GM19468 (cell line): Measurements from ENCODE around the gene SLC40A1.
"Not testable (repeated sequence)": the region's sequence is repeated elsewhere in the genome, so short reads cannot be mapped to it uniquely, and the experiment has no call there.

Experiments used
- ATAC-seq: cut with Tn5 transposase; IDR thresholded peaks from one replicate; pipeline ENCODE4 v1.9.1; 2021; ENCODE audit warnings: mild to moderate bottlenecking, moderate library complexity, moderate number of reproducible peaks; ENCODE audit not compliant: unreplicated experiment; ENCODE audit errors: extremely low read depth

Gene SLC40A1

DNA sequence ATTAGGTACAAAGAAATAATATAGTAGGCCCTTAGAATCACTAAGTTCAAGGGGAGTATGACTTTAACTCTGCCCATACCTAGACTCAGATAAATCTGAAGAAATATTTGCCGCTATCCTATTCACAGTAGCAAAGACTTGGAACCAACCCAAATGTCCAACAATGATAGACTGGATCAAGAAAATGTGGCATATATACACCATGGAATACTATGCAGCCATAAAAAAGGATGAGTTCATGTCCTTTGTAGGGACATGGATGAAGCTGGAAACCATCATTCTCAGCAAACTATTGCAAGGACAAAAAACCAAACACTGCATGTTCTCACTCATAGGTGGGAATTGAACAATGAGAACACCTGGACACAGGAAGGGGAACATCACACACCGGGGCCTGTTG lies 21.1 kb upstream of the SLC40A1 start:
- not testable (repeated sequence) for ATAC-seq

DNA sequence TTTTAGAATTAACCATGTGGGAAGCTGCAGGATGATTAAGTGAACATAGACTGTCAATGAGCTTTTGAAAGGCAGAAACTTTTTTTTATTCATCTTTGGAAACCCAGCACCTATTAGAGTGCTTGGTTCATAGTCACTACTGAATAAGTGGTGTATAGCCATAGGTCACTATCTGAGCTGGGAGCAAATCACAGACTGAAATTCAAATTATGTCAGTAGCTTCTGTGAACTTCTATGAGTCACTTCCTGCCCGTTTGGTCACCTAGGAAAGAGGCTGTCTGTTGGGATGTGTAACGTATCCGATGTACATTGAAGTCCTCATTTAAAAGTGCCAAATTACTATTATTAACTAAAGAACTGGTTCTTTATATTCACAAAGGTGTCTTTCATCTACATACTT lies 20.5 kb upstream of the SLC40A1 start:
- no peak for ATAC-seq

DNA sequence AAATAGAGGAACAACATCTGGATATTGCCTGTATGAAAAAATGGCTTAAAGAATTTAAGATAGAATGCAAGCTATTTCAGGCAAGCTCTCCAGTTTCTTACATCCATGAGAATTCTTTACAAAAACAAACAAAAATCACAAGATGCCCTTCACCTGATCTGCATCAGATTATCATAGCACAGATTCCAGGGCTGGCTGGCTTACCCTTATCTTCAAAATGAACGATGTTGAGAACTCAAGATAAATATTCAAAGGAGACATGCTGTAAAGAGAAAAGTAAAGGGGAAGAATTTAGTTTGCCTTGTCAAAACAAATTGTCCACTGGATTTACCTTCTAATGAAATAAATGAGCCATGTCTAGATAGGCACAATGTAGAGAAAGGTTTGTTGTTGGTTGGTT lies 18.7 kb upstream of the SLC40A1 start:
- no peak for ATAC-seq

DNA sequence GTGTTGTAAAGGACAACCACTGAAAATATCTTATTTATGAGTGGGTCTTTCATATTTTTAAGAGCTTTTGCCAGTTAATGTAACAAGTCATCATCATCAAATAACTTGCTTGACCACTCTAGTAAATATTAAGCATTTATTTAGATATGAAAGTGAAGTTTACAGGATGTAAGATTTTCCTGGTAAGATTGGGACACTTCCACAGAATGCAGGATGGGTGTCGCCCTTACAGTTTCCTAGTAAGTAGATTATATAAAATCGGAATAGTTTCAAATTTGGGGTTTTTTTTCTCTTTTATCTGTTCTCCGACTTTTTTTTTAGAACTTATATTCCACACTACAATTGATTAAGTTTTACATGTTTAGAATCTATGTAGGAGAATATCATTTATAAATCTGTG lies 14.8 kb upstream of the SLC40A1 start:
- ATAC-seq = no peak

DNA sequence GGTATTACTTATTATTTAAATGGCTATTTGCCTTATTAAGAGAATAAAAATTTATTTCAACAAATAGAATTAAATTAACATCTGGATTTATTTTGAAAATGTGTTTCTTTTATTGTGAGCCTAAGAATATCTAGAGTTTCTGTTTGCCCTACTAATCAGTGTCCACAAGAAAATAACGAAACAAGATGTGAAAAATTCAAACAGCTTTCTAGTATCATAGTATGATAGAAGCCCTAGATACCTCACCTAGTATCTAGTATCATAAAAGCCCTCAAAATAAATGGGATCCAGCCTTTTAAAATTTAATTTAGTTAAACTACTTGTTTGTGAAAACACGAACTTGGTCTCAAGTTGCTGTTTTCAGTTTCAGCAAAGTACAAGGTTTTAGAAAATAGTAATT lies 13.7 kb upstream of the SLC40A1 start:
- no peak for ATAC-seq

DNA sequence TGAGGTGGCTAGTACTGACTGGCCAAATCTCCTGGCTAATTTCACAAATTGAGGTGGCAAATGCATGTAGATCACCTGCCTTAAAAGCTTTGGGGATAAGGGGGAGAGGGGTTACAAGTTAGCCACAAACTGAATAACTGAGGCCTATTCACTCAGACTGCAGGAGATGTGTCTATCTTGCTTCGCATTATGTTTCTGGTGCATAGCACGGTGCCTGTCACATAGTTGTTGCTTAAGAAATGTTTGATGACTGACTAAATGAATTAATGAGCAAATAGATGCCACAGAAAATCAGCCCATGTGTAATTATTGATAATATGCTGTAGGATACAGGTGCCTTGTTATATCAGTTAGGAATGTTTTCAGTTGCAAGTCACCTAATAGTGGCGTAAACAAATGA lies 12.5 kb upstream of the SLC40A1 start:
- no peak for ATAC-seq

DNA sequence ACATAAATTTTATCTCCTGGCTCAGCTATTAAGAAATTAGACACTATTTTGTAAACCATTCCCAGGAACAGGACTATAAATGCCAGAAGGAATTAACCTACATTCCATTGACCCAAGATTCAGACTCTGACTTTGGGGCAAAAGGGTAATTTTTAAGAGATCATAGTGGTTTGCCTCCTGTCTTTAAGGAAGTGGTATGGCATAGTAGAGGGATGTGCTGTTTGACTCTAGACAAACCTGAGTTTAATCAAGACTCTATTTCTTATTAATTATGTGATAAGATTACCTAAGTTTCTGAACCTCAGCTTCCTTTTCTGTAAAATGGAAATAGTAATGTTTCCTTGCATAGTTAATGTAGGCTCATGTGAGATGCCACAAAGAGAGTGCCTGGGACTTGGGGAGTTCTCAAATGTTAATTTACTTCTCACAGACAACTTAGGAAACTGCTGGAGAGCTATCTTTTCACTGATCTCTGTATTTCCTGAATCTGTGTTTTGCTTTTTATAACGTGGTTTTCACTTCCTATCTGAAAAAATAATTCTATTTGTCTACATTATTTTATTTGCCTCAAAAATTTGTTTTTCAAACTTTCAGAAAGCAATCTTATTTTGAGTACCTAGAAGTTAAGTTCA lies 11.9 kb upstream of the SLC40A1 start:
- no peak for ATAC-seq

DNA sequence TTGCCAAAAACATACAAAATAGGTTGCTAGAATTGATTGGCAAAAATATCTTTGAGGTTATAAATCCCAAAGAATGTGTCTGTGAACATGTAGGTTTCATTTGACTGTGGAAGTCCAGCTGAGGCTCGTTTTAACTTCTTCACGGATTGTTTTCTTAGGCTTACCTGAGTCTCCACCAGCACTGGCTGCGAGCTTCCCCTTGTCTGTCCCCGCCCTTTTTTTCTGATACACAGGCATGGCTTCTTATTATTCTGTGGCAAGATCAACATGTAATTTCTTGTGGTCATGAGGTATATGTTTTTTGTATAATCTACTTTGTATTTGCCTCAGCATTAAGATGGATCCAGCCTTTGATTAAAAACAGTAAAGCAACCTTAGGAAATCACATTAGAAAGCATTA lies 7.2 kb upstream of the SLC40A1 start:
- ATAC-seq = no peak

DNA sequence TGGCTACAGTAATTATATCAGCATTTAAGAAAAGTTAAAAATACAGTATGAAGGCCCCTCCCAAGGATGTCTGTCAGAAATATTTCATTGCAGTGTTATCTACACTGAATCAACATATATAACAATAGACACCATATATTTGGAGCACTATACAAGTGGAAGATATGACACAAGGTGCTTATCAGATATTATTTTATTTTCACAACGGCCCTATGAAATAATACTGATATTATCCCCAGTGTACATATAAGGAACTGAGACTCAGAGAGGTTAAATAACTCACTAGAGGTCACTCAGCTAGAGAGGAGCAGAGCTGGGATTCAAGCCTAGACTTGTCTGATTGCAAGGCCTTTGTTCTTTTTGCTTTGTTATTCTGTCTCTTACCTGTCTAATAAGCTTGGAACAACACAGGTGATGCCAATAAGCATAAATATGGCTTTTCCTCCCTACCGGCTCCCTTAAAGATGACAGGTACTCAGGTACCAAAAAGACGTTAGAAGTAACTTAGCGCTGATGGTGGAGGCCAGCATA lies 4.7 kb upstream of the SLC40A1 start:
- ATAC-seq = no peak

DNA sequence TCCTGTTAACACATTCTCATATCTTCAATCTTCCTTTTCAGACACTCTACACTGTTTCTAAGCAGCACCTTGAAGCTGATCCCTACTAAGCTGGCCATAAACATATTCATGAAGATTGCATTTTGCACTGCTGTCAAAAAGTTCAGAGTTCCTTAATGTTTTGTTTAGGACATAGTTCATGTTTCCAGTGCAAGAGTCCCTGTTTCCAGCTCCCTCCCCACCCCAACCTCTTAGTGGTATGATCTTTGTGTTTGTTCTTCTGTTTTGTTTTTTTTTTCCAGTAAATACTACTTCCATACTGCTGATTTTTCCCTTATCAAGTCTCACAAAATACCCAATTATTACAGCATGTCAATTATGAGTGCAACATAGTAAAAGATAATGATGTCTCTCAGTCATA lies 4.1 kb upstream of the SLC40A1 start:
- ATAC-seq = no peak

DNA sequence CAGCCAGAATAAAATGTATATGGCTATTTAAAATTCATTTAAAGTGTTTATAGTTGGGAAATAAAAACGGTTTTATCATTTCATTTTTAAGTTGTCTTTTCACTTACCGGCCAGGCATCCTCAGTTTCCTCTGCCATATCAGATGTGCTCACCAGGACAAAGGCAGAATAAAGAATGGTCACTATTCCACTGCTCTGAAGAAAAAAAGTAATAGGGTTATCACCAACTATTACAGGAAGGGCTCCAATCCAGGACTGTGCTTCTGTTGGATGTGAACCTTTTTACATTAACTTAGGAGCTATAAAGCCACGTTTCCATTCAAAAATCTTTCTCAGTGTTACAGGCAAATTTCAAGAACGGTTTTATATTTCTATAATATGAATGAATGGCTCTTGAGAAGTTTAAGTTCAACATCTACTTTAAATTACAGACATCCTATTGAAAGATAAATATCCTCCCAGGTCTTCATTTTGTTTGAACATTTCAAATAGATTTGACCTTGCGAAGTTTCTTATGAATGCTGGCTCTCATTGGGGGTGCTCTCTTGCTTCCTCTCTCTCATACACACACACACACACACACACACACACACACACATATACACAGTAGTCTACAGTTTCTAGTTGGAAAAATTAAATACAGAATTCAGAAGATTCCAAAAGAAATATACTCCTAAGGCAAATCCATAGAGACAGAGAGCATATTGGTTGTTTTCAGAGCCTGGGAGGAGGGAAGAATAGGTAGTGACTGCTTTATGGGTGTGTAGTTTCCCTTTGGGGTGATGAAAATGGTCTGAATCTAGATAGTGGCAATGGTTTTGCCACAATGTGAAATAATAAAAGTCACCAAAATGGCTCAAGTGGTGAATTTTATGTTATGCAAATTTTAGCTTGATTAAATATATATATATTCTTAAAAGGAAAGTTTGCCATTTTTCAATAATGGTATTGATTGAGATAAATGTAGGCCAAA lies 2.9 kb upstream of the SLC40A1 start:
- ATAC-seq = no peak

DNA sequence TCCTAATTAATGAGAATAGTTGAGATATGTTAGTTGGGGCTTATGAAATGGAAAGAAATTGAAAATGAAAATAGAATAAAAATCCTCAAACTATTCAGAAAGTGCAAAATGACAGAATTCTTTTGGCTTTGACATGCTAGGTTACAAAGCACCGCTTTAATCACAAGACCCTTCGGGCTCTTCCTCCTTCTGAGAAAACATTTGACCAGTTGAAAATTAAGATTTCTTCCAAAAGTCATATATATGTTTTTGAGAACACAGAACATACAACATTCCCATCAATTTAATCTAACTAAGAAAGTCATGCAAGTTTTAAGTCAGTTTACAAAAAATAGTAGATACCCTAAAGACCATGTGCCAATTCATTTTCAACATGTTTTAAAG lies 2.2 kb upstream of the SLC40A1 start:
- ATAC-seq = no peak

DNA sequence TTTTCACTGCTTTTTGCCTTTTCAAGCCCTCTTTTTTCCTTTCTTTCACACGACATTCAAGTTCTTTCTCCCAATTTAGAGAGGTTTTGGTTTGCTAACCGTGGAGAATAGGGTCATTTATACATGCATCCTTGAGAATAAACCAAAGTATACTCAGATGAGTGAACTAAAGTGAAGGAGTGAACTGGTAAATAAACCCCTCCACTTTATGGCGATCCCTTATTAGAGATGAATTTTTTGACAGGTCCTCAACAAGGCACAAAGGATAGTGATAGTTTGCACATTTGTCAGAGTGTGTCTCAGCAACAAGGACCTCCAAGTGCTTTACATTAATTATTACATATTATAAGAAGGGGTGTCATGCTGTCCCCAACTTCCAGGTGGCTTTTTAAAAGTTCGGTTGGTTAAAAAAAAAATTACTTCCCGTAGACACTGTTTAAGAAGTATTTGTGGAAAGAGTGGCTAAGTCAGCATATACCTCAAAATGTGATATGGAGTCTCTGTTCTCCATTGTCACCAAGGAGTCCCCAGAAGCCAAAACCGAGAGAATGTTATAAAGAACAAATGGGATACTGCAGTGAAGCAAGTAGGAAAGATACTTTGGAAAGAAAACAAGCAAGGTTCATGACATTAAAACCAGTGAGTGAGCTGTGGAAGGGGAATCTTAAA lies 1.7 kb upstream of the SLC40A1 start:
- ATAC-seq = no peak

DNA sequence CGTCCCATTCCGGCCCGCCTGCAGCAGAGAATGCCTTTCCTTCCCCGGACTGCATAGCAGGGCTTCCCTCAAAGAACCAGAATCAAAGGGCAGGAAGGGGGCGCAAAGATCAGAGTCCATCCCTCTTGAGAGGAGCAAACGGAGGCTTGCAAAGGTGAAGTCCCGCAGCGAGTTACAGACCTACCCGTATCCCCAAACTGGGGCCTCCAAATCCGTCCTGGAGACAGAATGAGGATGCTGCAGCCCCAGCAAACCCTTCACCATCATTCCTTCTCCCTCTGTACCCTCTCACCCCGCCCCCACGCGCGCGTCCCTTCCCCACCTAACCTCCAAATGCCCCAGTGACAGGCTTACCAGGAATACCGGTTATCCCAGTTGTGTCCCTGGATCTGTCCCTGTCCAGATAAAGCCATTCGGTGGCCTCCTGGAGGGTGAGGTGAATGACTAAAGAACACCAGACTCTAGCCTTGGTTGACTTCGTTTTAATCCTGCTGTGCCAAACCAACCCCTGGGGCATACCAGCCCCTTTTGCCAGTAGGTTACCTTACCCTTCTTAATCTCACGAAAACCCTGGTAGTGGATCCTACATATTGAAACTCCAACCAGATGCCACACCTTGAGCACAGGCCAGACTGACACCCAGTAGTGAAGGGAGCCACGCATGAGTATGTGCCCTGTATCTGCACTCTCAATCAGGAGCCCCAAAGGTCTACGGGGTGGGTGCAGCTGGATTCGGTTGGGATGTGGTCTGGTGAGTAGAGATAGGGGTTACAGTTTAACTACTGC lies 961 bp upstream of the SLC40A1 start:
- no peak for ATAC-seq

DNA sequence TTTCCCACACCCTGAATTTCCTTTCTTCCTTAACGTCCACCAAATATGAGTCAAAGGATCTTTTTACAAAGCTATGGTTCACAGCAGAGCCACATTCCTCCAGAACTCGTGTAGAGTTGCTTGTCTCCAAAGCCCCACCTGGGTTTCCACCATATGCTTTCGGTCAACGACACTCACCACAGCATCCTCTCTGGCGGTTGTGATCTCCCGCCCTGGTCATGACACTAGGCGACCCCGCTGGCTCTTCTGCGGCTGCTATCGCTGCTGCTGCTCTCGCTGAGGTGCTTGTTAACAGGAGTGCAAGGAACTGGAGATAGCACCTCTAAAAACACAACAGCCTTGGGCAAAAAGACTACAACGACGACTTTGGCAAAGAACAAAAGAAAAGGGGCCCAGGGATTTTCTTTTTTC lies 340 bp downstream of the SLC40A1 start:
- no peak for ATAC-seq

DNA sequence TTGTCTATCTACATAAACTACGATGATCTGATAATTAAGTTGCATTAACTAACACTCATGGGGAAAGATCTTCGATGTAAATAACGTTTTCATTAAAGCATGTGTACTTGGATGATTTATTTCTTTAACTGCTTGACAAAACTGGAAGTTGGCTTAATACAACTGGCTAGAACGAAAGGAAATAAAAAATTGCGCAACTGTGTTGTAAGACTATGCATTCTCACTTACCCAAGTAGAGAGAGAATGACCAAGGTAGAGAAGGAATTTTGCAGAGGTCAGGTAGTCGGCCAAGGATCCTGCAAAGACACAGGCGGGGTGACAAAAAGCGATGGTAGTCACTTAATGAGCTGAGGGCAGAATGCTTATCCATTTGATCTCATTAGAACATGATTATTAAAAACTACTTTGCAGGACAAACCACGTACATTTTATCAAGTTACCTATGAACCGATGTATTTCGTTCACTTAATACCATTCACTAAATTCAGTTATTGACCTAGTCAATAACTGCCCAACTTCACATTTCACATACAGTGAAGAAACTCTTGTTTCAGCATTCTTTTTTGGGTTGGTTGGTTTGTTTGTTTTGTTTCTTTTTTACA lies 900 bp downstream of the SLC40A1 start:
- ATAC-seq = no peak

DNA sequence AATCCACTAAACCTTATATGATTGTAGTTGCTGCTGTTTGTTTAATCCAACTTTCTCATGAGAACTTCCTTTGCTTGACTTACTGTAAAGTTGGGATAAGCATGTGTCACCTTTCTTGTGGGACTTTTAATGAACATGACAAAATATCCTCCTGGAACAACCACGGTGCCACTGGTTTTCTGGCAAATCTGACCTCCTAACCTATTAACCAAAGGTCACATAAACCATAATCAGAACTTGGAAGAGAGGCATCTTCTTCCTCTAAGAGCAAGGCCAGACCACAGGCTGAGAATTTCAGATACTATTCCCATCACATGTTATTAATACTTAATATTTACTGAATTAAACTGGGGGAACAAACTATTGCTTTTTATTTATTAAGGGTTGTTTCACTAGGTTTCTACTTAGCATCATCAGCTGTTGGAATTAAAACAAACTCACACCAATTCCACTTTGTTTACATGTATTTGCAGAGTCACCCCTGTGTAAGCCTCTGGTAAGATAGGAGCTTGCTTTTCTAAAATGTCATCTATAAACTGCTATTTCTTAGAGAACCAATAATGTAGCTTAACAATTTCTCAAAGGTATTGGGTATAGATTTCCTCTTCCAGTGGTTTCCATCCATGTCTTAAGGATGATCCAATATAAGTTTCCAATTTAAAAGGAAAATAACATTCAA lies 2.2 kb downstream of the SLC40A1 start:
- ATAC-seq = no peak

DNA sequence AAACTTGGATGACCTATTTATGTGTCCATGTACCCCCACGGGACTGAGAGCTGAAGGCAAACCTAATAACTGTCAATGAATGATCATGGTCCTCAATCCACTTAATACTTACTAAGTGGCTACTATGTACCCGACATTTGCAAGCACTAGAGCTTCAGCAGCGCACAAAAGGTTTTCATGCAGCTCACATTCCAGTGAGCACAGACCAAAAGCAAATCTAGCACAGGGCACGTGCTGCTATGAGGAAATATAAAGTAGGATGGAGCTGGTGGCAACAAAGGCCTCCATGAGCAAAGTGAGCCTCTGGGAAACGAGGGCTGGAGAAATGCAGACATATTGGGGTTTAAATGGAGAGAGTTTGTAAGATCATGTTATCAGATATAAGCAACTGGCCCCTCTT lies 3.5 kb downstream of the SLC40A1 start:
- ATAC-seq = no peak

DNA sequence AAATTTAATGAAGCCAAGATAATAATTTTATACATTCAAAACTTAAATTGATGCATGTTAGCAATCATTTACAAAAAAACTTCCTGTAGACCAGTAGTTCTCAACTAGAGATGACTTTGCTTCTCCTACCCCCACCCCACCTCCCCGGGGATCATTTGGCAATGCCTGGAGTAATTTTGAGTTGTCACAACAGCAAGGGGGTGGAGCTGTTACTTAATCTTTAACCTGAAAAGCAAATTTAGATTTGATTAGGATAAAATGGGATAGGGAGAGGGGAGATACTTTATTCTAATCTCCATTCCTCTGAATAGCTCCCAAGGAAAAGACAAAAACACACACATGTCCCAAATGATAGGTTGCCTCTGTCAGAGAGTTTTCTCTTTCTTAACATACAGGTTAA lies 4.2 kb downstream of the SLC40A1 start:
- ATAC-seq = no peak
